ENCODE measurements around the gene GMIP.

GRCh38 chr19:19613506-19613905 lies 30.0 kb downstream of the GMIP start:
- no peak for TF ChIP-seq EP300 (IDR thresholded peaks at IDR 0.05)
- no peak for TF ChIP-seq CTCF (IDR thresholded peaks at IDR 0.05)
